Measurements from ENCODE around the gene GARNL3. TPM values are rescaled to one million over a fixed set of nuclear protein-coding genes. Genes with fewer than 3 reads are reported as not detected.

The GARNL3 gene
- total RNA-seq, 1 donor from 2014 or later, result 19.7 TPM

DNA sequence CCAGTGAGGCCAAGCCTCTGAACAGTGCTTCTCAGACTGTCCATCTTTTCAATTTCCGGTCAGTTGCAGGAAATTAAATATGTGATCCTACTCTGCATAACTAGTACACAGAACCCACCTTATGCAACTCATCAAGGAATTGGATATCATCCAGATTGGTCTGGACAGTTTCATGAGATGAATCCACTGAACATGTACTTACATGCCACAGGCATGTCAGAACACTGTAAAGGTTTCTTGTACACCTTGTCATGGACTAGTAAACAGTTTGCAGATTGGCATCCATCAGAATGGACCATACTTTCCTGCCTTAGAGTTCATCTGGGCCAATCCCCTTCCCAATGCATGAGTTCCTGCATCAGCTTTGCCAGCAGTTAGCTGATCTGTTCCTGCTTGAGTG is 30.4 kb downstream of the GARNL3 start:
- Mint-ChIP-seq H3K9me3 (no peaks in the 10 kb centered on the region), H3K27me3 (no peaks in the 10 kb centered on the region), H3K4me1 (ENCODE audit: unreplicated experiment) (peaks cover 15% of the 10 kb centered on the region), H3K27ac (no peak overlapping the region), H3K36me3 (peaks cover 8% of the 10 kb centered on the region), H3K4me3 (no peak overlapping the region)
- TF ChIP-seq, protein P1, sequence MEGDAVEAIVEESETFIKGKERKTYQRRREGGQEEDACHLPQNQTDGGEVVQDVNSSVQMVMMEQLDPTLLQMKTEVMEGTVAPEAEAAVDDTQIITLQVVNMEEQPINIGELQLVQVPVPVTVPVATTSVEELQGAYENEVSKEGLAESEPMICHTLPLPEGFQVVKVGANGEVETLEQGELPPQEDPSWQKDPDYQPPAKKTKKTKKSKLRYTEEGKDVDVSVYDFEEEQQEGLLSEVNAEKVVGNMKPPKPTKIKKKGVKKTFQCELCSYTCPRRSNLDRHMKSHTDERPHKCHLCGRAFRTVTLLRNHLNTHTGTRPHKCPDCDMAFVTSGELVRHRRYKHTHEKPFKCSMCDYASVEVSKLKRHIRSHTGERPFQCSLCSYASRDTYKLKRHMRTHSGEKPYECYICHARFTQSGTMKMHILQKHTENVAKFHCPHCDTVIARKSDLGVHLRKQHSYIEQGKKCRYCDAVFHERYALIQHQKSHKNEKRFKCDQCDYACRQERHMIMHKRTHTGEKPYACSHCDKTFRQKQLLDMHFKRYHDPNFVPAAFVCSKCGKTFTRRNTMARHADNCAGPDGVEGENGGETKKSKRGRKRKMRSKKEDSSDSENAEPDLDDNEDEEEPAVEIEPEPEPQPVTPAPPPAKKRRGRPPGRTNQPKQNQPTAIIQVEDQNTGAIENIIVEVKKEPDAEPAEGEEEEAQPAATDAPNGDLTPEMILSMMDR (conservative IDR thresholded peaks at IDR 0.05), result no peak
- no peak for DNase-seq (ENCODE audit: extremely low spot score, unreplicated experiment)

DNA sequence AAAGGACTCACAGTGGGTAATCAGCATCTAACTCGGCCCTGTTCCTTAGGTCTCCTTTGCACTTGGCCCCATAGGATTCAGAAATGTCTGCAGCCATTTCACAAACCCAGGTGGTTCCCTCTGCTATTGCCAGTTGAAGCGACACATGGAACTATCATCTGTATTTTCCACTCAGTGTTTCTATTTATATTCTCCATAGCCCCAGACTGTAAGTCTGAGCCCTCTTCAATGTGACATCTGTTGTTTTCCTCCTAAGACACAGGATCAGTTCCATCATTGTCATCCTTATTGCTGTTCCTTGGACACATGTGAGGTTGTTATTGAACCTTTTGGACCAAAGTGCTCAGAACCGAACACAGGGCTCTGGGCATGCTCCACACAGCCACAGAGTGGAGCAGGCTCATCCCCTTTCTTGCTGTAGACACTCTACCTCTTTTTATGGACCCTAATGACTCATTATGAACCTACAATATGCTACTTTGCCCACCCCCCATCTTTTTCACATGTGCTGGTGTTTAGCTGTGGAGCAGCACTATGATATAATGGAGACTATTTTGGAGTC is 36.4 kb downstream of the GARNL3 start:
- H3K27me3 Mint-ChIP-seq, result no peaks in the 10 kb centered on the region
- no peaks in the 10 kb centered on the region for H3K36me3 Mint-ChIP-seq
- no peaks in the 10 kb centered on the region for H3K9me3 Mint-ChIP-seq
- H3K27ac Mint-ChIP-seq, result no peak overlapping the region
- H3K4me3 Mint-ChIP-seq, result no peak overlapping the region
- TF ChIP-seq, protein P1 (conservative IDR thresholded peaks at IDR 0.05), result no peak
- H3K4me1 Mint-ChIP-seq (ENCODE audit: unreplicated experiment), result peaks cover 6% of the 10 kb centered on the region
- DNase-seq (ENCODE audit: extremely low spot score, unreplicated experiment), result no peak

DNA sequence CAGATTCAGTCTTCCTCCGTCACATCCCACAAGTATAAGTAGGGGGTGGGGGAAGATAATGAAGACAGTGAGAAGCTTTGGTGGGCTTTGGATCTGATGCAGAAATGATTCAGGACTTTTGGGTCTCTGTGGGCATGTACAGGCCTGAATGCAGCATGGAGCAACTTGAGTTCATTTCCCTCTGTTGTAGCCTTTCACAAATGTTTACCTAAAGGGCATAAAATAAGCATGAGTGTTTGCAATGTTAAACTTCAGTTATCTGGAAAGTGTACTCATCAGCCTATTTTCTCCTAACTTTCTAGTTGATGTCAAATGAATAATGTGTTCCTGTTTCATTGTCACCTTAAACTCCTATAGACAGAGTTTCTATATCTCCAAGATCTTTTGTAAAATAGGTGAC is 39.3 kb downstream of the GARNL3 start:
- H3K36me3 Mint-ChIP-seq, result no peaks in the 10 kb centered on the region
- H3K4me3 Mint-ChIP-seq, result no peak overlapping the region
- peaks cover 17% of the 10 kb centered on the region for H3K4me1 Mint-ChIP-seq (ENCODE audit: unreplicated experiment)
- no peaks in the 10 kb centered on the region for H3K9me3 Mint-ChIP-seq
- no peaks in the 10 kb centered on the region for H3K27me3 Mint-ChIP-seq
- DNase-seq (ENCODE audit: extremely low spot score, unreplicated experiment), result no peak
- TF ChIP-seq, protein P1 (conservative IDR thresholded peaks at IDR 0.05), result no peak
- H3K27ac Mint-ChIP-seq, result peak overlapping the region; percentile 21

DNA sequence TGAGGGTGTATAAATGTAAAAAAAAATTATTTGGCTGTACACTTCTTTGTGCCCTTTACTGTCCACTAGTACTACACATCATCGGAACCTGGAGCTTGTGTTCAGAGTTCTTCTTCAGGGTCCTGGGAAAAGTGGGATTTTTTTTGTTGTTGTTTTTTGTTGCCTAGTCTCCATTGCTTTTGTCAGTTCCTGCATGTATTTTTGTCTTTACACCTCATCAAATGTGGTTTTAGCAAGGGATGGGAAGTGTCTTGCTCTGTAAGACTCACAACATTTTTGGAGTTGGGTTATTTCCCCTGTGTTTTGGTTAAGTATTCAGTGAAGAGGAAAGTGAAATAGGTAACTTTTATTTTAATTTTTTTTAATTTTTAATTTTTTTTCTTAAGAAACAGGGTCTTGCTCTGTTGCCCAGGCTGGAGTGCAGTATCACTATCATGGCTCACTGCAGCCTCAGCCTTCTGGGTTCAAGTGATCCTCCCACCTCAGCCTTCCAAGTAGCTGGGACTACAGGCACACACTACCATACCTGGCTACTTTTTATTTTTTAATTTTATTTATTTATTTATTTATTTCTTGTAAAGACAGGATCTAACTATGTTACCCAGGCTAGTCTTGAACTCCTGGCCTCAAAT is 40.7 kb downstream of the GARNL3 start:
- no peak overlapping the region for H3K4me3 Mint-ChIP-seq
- H3K4me1 Mint-ChIP-seq (ENCODE audit: unreplicated experiment), result peaks cover 23% of the 10 kb centered on the region
- no peaks in the 10 kb centered on the region for H3K9me3 Mint-ChIP-seq
- no peaks in the 10 kb centered on the region for H3K36me3 Mint-ChIP-seq
- no peak for DNase-seq (ENCODE audit: extremely low spot score, unreplicated experiment)
- no peak overlapping the region for H3K27ac Mint-ChIP-seq
- H3K27me3 Mint-ChIP-seq, result no peaks in the 10 kb centered on the region
- TF ChIP-seq, protein P1 (conservative IDR thresholded peaks at IDR 0.05), result no peak

DNA sequence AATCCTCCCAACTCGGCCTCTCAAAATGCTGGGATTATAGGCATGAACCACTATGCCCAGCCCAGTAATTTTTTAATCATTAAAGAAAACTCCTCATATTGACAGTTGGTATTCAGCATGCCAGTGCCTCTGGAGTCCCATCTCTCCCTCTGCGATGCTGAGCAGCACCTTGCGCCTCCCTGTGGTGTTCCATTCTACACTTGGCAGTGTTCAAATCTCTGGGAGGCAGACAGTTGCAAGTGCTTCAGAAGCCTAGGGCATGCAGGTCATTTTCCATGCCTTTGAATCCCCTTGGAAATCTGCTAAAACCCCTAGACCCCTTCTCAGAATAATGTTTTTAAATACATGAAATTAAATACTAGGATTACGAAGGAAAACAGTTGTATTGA is 41.3 kb downstream of the GARNL3 start:
- no peaks in the 10 kb centered on the region for H3K36me3 Mint-ChIP-seq
- H3K9me3 Mint-ChIP-seq, result no peaks in the 10 kb centered on the region
- DNase-seq (ENCODE audit: extremely low spot score, unreplicated experiment), result no peak
- no peak overlapping the region for H3K4me3 Mint-ChIP-seq
- H3K27me3 Mint-ChIP-seq, result no peaks in the 10 kb centered on the region
- TF ChIP-seq, protein P1 (conservative IDR thresholded peaks at IDR 0.05), result no peak
- peaks cover 23% of the 10 kb centered on the region for H3K4me1 Mint-ChIP-seq (ENCODE audit: unreplicated experiment)
- no peak overlapping the region for H3K27ac Mint-ChIP-seq

All from type B pancreatic cell (in vitro differentiated cells).